Cerebellar nuclear complex (tissue), 1 donor: ENCODE results near the gene ZNF783.
"Not testable (repeated sequence)": the region's sequence is repeated elsewhere in the genome, so short reads cannot be mapped to it uniquely, and the experiment has no call there.

ENCODE experiments used
- DNase-seq, 2 experiments: peaks; one replicate each; lab custom pipeline; 2025; lab: John Stamatoyannopoulos, UW

The ZNF783 gene

DNA sequence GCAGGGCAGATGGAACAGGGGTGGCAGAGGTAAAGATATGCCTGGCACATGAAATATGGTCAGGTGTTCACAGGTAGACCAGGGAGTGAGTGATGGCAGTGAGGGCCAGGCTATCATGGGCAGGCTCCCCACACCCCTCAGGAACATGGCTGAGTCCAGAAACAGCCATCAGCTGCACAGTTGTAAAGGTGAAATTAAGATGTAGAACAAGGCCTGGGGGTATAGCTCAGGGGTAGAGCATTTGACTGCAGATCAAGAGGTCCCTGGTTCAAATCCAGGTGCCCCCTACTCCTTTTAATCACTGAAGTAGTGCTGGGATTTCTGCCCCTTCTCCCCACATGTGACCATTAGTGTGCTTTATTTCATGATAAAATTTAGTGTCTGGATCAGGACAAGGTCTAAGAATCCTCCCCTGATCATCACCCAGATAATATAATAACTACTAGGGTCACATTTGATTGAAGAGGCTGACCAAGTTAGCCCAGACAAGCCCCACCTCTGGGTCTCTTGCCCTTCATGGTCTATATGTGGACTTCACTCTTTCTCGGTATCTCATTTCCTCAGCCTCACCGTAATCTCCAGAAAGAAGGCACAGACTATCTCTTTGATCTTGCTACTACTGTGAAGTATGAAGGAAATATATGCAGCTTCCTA, 69.0 kb downstream of the ZNF783 start:
- no peak for DNase-seq

DNA sequence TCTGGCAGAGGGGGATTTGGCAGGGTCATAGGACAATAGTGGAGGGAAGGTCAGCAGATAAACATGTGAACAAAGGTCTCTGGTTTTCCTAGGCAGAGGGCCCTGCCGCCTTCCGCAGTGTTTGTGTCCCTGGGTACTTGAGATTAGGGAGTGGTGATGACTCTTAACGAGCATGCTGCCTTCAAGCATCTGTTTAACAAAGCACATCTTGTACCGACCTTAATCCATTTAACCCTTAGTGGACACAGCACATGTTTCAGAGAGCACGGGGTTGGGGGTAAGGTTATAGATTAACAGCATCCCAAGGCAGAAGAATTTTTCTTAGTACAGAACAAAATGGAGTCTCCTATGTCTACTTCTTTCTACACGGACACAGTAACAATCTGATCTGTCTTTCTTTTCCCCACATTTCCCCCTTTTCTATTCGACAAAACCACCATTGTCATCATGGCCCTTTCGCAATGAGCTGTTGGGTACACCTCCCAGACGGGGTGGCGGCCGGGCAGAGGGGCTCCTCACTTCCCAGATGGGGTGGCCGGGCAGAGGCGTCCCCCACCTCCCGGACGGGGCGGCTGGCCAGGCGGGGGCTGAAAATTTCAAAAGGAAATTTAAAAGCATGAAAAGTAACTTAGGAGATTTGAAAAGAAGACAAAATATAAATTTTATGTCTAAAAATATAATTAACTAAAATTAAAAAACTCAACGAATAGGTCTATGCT, 70.8 kb downstream of the ZNF783 start:
- not testable (repeated sequence) for DNase-seq

DNA sequence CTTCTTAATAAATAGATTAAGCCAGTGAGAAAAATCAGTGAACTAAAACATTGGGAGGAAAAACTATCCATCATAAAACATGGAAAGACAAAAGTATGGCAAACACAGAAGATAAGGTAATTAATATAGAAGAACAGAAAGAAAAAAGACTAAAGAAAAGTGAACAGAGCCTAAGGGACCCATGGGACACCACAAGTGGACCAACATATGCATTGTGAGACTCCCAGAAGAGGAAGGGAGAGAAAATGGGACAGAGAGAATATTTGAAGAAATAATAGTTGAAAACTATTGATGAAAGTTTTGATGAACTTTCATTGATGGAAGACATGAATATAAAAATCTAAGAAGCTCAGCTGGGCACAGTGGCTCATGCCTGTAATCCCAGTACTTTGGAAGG, 71.3 kb downstream of the ZNF783 start:
- DNase-seq, result no peak

- no peak for DNase-seq
These were observed 72.2 kb downstream of the ZNF783 start for GRCh38 chr7:149334219-149334618.
